GM12878 (cell line): ENCODE data around the gene BRD2. TPM values are rescaled to one million over a fixed set of nuclear protein-coding genes. Genes with fewer than 3 reads are reported as not detected.

ENCODE experiments used
- CEBPB ChIP-seq, 2 experiments: fragments of 150-350 bp in 1 of 2; IDR thresholded peaks; 2 replicates each; pipeline ENCODE4 v1.6.1; 2012 to 2014; ENCODE audit warnings: low read depth in 2 of 2, low read length in 2 of 2, borderline replicate concordance in 1 of 2, inconsistent platforms in 1 of 2
- CHD2 ChIP-seq: IDR thresholded peaks from 2 replicates; pipeline ENCODE4 v1.6.1; 2011; ENCODE audit warnings: low read depth, low read length, improper control_type of control experiment, borderline replicate concordance
- CREB1 ChIP-seq: IDR thresholded peaks from 2 replicates; pipeline ENCODE4 v1.6.1; 2012; ENCODE audit warnings: low read depth, mild to moderate bottlenecking, inconsistent platforms
- CTCF ChIP-seq, 3 experiments: IDR thresholded peaks in 2 of 3; conservative IDR thresholded peaks in 1 of 3; 2 replicates each; pipeline ENCODE4 v1.5.1; 2011; ENCODE audit warnings: low read depth in 3 of 3, low read length in 3 of 3, mild to moderate bottlenecking in 3 of 3, control low read depth in 2 of 3, moderate library complexity in 2 of 3, inconsistent platforms in 1 of 3, mixed read lengths in 1 of 3; ENCODE audit not compliant: control insufficient read depth in 2 of 3, insufficient read depth in 1 of 3; ENCODE audit errors: extremely low read depth in 1 of 3
- CUX1 ChIP-seq: IDR thresholded peaks from 2 replicates; pipeline ENCODE4 v1.6.1; 2012; ENCODE audit warnings: improper control_type of control experiment, low read depth, low read length; ENCODE audit not compliant: insufficient replicate concordance
- E4F1 ChIP-seq: fragments of 450-650 bp; IDR thresholded peaks from 2 replicates; pipeline ENCODE4 v1.6.1; 2018; ENCODE audit warnings: borderline replicate concordance, mild to moderate bottlenecking; ENCODE audit not compliant: partially characterized antibody
- HDGF ChIP-seq: fragments of 450-650 bp; IDR thresholded peaks from 2 replicates; pipeline ENCODE4 v1.6.1; 2016; ENCODE audit warnings: antibody characterized with exemption
- JUND ChIP-seq: IDR thresholded peaks from 2 replicates; pipeline ENCODE4 v1.6.1; 2012; ENCODE audit warnings: low read depth, mild to moderate bottlenecking, low read length, improper control_type of control experiment, moderate library complexity
- NBN ChIP-seq: fragments of 450-650 bp; IDR thresholded peaks from 2 replicates; pipeline ENCODE4 v1.6.1; 2016
- NFXL1 ChIP-seq: fragments of 450-650 bp; IDR thresholded peaks from 2 replicates; pipeline ENCODE4 v1.6.1; 2017; ENCODE audit warnings: antibody characterized with exemption, mild to moderate bottlenecking, borderline replicate concordance
- RB1 ChIP-seq: fragments of 450-650 bp; formaldehyde crosslinking; IDR thresholded peaks from 2 replicates; pipeline ENCODE4 v1.6.1; 2017; ENCODE audit warnings: mild to moderate bottlenecking, borderline replicate concordance
- SMARCA5 ChIP-seq: fragments of 450-650 bp; IDR thresholded peaks from 2 replicates; pipeline ENCODE4 v1.6.1; 2017; ENCODE audit warnings: mild to moderate bottlenecking
- SREBF1 ChIP-seq: IDR thresholded peaks from 2 replicates; pipeline ENCODE4 v1.6.1; 2012; ENCODE audit warnings: mild to moderate bottlenecking, low read length
- WRNIP1 ChIP-seq: IDR thresholded peaks from 2 replicates; pipeline ENCODE4 v1.6.1; 2011; ENCODE audit warnings: low read depth, low read length, improper control_type of control experiment, borderline replicate concordance
- ZNF592 ChIP-seq: fragments of 450-650 bp; IDR thresholded peaks from 2 replicates; pipeline ENCODE4 v1.6.1; 2017; ENCODE audit warnings: mild to moderate bottlenecking, moderate library complexity
- polyA plus RNA-seq, 11 experiments: library from polyadenylated mRNA; depleted of rRNA in 4 of 11; unstranded in 6 of 11; stranded (reverse) in 5 of 11; fragments of >200 nt; fragmentation: Nextera tagmentation in 4 of 11; fragmentation: Illumina TruSeq in 1 of 11; extraction: Ambion mirVana in 4 of 11; extraction: Trizol in 1 of 11; gene quantifications; 1 replicate in 1 of 11; 2 replicates in 10 of 11; pipeline versions ENCODE4 v1.2.1 to v1.2.3, GENCODE V29; 2011 to 2016; ENCODE audit warnings: inconsistent platforms in 2 of 11, missing spikeins in 2 of 11, low read depth in 1 of 11
- total RNA-seq, 4 experiments: library from RNA; depleted of rRNA in 3 of 4; stranded (reverse); fragments of >200 nt in 3 of 4; fragmentation: Illumina TruSeq in 1 of 4; extraction: Trizol in 1 of 4; gene quantifications; 2 replicates each; pipeline versions ENCODE4 v1.2.1 to v1.2.3, GENCODE V29; 2013 to 2021

BRD2 gene
- total and polyA plus RNA-seq, 10 of the 15 experiments (the other 5 are each of a cell fraction or from before 2014, with no cell fraction given), result 32.2 to 239 (median 139) TPM

- no peak for TF ChIP-seq ZNF592
- no peak for TF ChIP-seq SREBF1
- no peak for TF ChIP-seq CUX1
- no peak for TF ChIP-seq E4F1
- TF ChIP-seq WRNIP1, result 0 out of 2 replicates have a peak, but pooled peaks have one; percentile 70
- TF ChIP-seq NFXL1, result no peak
- TF ChIP-seq CREB1, result 0 out of 2 replicates have a peak, but pooled peaks have one; percentile 25
- peak; percentile 30; the same call in 1 of the 2 replicates for TF ChIP-seq SMARCA5
- TF ChIP-seq CHD2, result no peak
- TF ChIP-seq JUND, result no peak
- 0 out of 2 replicates have a peak, but pooled peaks have one; percentile 32 for TF ChIP-seq NBN
- TF ChIP-seq RB1, result no peak
- TF ChIP-seq HDGF, result peak; percentile 22; the same call in 1 of the 2 replicates
- no peak for TF ChIP-seq CEBPB (IDR thresholded peaks at IDR 0.05; ENCODE audit: borderline replicate concordance in 1 of 2, low read depth in 2 of 2, low read length in 2 of 2)
- TF ChIP-seq CTCF (IDR thresholded peaks at IDR 0.05 in 2 of 3, conservative IDR thresholded peaks at IDR 0.05 in 1 of 3; ENCODE audit: control insufficient read depth in 2 of 3, extremely low read depth in 1 of 3, insufficient read depth in 1 of 3, low read depth in 3 of 3, low read length in 3 of 3), result no peak
Observed at GRCh38 chr6:32945108-32945760, 23.2 kb upstream of the BRD2 start (continued).
